ENCODE results near the gene DHTKD1.
A peak's percentile ranks its signal among the peaks of the same experiment; 100 is the strongest.

The DHTKD1 gene, protein sequence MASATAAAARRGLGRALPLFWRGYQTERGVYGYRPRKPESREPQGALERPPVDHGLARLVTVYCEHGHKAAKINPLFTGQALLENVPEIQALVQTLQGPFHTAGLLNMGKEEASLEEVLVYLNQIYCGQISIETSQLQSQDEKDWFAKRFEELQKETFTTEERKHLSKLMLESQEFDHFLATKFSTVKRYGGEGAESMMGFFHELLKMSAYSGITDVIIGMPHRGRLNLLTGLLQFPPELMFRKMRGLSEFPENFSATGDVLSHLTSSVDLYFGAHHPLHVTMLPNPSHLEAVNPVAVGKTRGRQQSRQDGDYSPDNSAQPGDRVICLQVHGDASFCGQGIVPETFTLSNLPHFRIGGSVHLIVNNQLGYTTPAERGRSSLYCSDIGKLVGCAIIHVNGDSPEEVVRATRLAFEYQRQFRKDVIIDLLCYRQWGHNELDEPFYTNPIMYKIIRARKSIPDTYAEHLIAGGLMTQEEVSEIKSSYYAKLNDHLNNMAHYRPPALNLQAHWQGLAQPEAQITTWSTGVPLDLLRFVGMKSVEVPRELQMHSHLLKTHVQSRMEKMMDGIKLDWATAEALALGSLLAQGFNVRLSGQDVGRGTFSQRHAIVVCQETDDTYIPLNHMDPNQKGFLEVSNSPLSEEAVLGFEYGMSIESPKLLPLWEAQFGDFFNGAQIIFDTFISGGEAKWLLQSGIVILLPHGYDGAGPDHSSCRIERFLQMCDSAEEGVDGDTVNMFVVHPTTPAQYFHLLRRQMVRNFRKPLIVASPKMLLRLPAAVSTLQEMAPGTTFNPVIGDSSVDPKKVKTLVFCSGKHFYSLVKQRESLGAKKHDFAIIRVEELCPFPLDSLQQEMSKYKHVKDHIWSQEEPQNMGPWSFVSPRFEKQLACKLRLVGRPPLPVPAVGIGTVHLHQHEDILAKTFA

DNA sequence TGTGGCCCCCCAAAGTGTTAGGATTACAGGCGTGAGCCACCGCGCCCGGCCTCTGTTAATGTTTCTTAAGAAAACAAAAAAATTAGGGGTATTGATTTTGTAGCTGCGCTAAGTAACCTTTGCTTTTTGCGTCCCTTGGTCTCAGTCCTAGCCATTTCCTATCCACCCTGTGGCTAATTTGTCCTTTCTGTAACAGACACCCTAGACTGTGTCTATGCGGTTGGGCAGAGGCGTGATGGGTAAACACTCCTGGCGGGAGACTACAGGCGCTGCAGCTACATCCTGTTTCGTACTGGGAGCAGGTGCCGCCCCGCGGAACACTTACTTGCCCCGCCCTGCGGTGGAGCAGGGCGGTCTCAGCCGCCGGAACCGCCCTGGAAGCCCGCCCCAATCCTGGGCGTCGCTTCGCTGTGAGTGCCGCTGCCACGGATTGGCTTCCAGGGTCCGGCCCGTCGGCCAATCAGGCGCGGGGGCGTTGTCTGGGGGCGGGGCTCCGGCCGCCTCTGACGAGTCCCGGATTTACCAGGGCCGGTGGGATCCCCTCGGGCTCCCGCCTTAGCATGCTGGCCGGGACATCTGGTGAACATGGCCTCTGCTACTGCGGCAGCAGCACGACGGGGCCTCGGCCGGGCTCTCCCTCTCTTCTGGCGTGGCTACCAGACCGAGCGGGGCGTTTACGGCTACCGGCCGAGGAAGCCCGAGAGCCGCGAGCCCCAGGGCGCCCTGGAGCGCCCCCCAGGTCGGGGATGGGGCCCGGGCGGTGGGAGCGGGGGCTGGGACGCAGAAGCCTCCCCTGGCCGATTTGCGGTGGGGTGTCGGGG lies at the start of gene DHTKD1:
Gene DHTKD1, plus strand, starts transcription at position 506 of the 821 bp plus-strand sequence. Its CDS starts 80 bp downstream, at position 586.
- no peaks in the 10 kb centered on the region for H3K9me3 Mint-ChIP-seq
- H3K4me3 Mint-ChIP-seq, result peak within 1 kb of the TSS; percentile 74
- H3K27ac Mint-ChIP-seq, result peak within 1 kb of the TSS; percentile 82
- intact Hi-C loops (cut with micrococcal nuclease), result loop anchor here (1.0 kb wide), 2 partner anchors 25 to 61 kb away; partner anchors contain the start of gene SEC61A2
- H3K27me3 Mint-ChIP-seq, result no peaks in the 10 kb centered on the region
- peaks cover 2% of the 10 kb centered on the region for H3K36me3 Mint-ChIP-seq (ENCODE audit: low read depth)
- peaks cover 19% of the 10 kb centered on the region for H3K4me1 Mint-ChIP-seq (ENCODE audit: low read depth)

GRCh38 chr10:12019283-12019971 lies 49.3 kb upstream of the DHTKD1 start:
- intact Hi-C loops (cut with micrococcal nuclease), result no loop called here
- no peak overlapping the region for H3K27ac Mint-ChIP-seq
- H3K4me3 Mint-ChIP-seq, result no peak overlapping the region
- H3K36me3 Mint-ChIP-seq (ENCODE audit: low read depth), result peaks cover 17% of the 10 kb centered on the region
- no peaks in the 10 kb centered on the region for H3K9me3 Mint-ChIP-seq
- H3K27me3 Mint-ChIP-seq, result no peaks in the 10 kb centered on the region
- H3K4me1 Mint-ChIP-seq (ENCODE audit: low read depth), result no peaks in the 10 kb centered on the region

DNA sequence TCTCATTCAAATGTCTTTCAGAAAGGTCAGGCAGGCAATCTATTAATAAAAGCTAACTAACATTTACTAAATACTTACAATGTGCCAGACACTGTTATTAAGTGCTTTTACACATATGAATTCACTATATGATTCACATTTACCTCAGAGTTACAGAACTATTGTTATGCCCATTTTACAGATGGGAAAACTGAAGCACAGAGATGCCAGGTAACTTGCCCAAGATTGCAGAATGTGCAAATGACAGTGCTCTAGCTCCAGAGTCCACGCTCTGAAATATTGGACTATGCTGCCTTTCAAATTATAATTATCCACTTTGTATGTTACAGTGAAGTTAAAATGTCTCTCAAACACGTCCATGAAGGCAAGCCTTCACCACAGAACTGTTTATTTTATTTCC lies 48.2 kb upstream of the DHTKD1 start:
- Mint-ChIP-seq H3K4me1 (ENCODE audit: low read depth) (peaks cover under 1% of the 10 kb centered on the region), H3K4me3 (no peak overlapping the region), H3K36me3 (ENCODE audit: low read depth) (peaks cover 13% of the 10 kb centered on the region), H3K27me3 (no peaks in the 10 kb centered on the region), H3K27ac (no peak overlapping the region), H3K9me3 (no peaks in the 10 kb centered on the region)
- intact Hi-C loops (cut with micrococcal nuclease), result loop anchor here (10.0 kb wide), 1 partner anchor 54 kb away; no protein-coding TSS in a partner anchor

GRCh38 chr10:12022580-12023257 lies 46.0 kb upstream of the DHTKD1 start:
- intact Hi-C loops (cut with micrococcal nuclease), result loop anchor here (10.0 kb wide), 1 partner anchor 52 kb away; no protein-coding TSS in a partner anchor
- no peaks in the 10 kb centered on the region for H3K9me3 Mint-ChIP-seq
- H3K4me1 Mint-ChIP-seq (ENCODE audit: low read depth), result peaks cover 13% of the 10 kb centered on the region
- H3K4me3 Mint-ChIP-seq, result no peak overlapping the region
- no peaks in the 10 kb centered on the region for H3K27me3 Mint-ChIP-seq
- H3K36me3 Mint-ChIP-seq (ENCODE audit: low read depth), result peaks cover 34% of the 10 kb centered on the region
- H3K27ac Mint-ChIP-seq, result no peak overlapping the region

DNA sequence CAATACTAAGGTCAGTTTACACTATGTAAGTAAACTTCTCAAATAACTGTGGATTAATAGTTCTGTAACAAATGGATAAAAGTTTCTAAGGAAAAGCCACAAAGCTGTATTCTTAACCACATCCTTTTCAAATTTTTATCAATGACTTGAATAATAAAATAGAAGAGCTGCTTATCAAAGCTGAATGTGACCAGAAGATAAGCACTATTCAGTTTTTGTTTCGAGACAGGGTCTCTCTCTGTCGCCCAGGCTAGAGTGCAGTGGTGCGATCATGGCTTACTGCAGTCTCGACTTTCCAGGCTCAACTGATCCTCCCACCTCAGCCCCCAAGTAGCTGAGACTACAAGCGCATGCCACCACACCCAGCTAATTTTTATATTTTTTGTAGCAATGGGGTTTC lies 43.2 kb upstream of the DHTKD1 start:
- Mint-ChIP-seq H3K36me3 (ENCODE audit: low read depth) (peaks cover 62% of the 10 kb centered on the region), H3K9me3 (no peaks in the 10 kb centered on the region), H3K27ac (no peak overlapping the region), H3K27me3 (no peaks in the 10 kb centered on the region), H3K4me3 (no peak overlapping the region), H3K4me1 (ENCODE audit: low read depth) (peaks cover 18% of the 10 kb centered on the region)
- intact Hi-C loops (cut with micrococcal nuclease), result loop anchor here (10.0 kb wide), 1 partner anchor 49 kb away; no protein-coding TSS in a partner anchor

GRCh38 chr10:12027539-12027938 lies 41.2 kb upstream of the DHTKD1 start:
- no peak overlapping the region for H3K27ac Mint-ChIP-seq
- peaks cover 69% of the 10 kb centered on the region for H3K36me3 Mint-ChIP-seq (ENCODE audit: low read depth)
- H3K4me3 Mint-ChIP-seq, result no peak overlapping the region
- H3K9me3 Mint-ChIP-seq, result no peaks in the 10 kb centered on the region
- H3K4me1 Mint-ChIP-seq (ENCODE audit: low read depth), result peaks cover 18% of the 10 kb centered on the region
- H3K27me3 Mint-ChIP-seq, result no peaks in the 10 kb centered on the region
- intact Hi-C loops (cut with micrococcal nuclease), result loop anchor here (10.0 kb wide), 1 partner anchor 47 kb away; no protein-coding TSS in a partner anchor

- H3K4me3 Mint-ChIP-seq, result no peak overlapping the region
- intact Hi-C loops (cut with micrococcal nuclease), result no loop called here
- H3K27me3 Mint-ChIP-seq, result no peaks in the 10 kb centered on the region
- peaks cover 88% of the 10 kb centered on the region for H3K36me3 Mint-ChIP-seq (ENCODE audit: low read depth)
- H3K4me1 Mint-ChIP-seq (ENCODE audit: low read depth), result peaks cover 16% of the 10 kb centered on the region
- H3K9me3 Mint-ChIP-seq, result no peaks in the 10 kb centered on the region
- H3K27ac Mint-ChIP-seq, result no peak overlapping the region
These were observed 37.4 kb upstream of the DHTKD1 start for GRCh38 chr10:12031404-12031803.

- H3K27ac Mint-ChIP-seq, result no peak overlapping the region
- H3K9me3 Mint-ChIP-seq, result no peaks in the 10 kb centered on the region
- H3K27me3 Mint-ChIP-seq, result no peaks in the 10 kb centered on the region
- H3K36me3 Mint-ChIP-seq (ENCODE audit: low read depth), result peaks cover 50% of the 10 kb centered on the region
- intact Hi-C loops (cut with micrococcal nuclease), result no loop called here
- no peak overlapping the region for H3K4me3 Mint-ChIP-seq
- peaks cover 22% of the 10 kb centered on the region for H3K4me1 Mint-ChIP-seq (ENCODE audit: low read depth)
These were observed 32.6 kb upstream of the DHTKD1 start for GRCh38 chr10:12036073-12036655.

GRCh38 chr10:12041766-12042408 lies 26.9 kb upstream of the DHTKD1 start:
- H3K9me3 Mint-ChIP-seq, result no peaks in the 10 kb centered on the region
- H3K27ac Mint-ChIP-seq, result peak overlapping the region; percentile 100
- peaks cover 28% of the 10 kb centered on the region for H3K36me3 Mint-ChIP-seq (ENCODE audit: low read depth)
- H3K4me3 Mint-ChIP-seq, result peak overlapping the region; percentile 83
- peaks cover 29% of the 10 kb centered on the region for H3K4me1 Mint-ChIP-seq (ENCODE audit: low read depth)
- H3K27me3 Mint-ChIP-seq, result no peaks in the 10 kb centered on the region
- intact Hi-C loops (cut with micrococcal nuclease), result loop anchor here (5.0 kb wide), 1 partner anchor 40 kb away; no protein-coding TSS in a partner anchor

- H3K27me3 Mint-ChIP-seq, result no peaks in the 10 kb centered on the region
- no peaks in the 10 kb centered on the region for H3K9me3 Mint-ChIP-seq
- H3K4me1 Mint-ChIP-seq (ENCODE audit: low read depth), result peaks cover 29% of the 10 kb centered on the region
- peaks cover 28% of the 10 kb centered on the region for H3K36me3 Mint-ChIP-seq (ENCODE audit: low read depth)
- H3K4me3 Mint-ChIP-seq, result peak overlapping the region; percentile 83
- peak overlapping the region; percentile 100 for H3K27ac Mint-ChIP-seq
- intact Hi-C loops (cut with micrococcal nuclease), result loop anchor here (5.0 kb wide), 1 partner anchor 40 kb away; no protein-coding TSS in a partner anchor
These were observed 26.4 kb upstream of the DHTKD1 start for GRCh38 chr10:12042409-12042796.

GRCh38 chr10:12042797-12043651 lies 25.7 kb upstream of the DHTKD1 start, which contains the start of gene UPF2:
UPF2 (minus strand) TSS chr10:12042809; CDS start chr10:12035423, 7,386 bp downstream.
- Mint-ChIP-seq H3K4me3 (peak within 1 kb of the TSS; percentile 83), H3K27ac (peak within 1 kb of the TSS; percentile 100), H3K9me3 (no peaks in the 10 kb centered on the region), H3K4me1 (ENCODE audit: low read depth) (peaks cover 30% of the 10 kb centered on the region), H3K27me3 (no peaks in the 10 kb centered on the region), H3K36me3 (ENCODE audit: low read depth) (peaks cover 25% of the 10 kb centered on the region)
- intact Hi-C loops (cut with micrococcal nuclease), result loop anchor here (1.0 to 5.0 kb wide), 3 partner anchors 25 to 86 kb away; partner anchors contain the start of genes DHTKD1 and SEC61A2
